HG02588 (cell line): ENCODE data around the gene MROH8.
A peak's percentile ranks its signal among the peaks of the same experiment; 100 is the strongest.

Experiments used
- ATAC-seq: cut with Tn5 transposase; IDR thresholded peaks from one replicate; pipeline ENCODE4 v1.9.1; 2021; ENCODE audit warnings: mild to moderate bottlenecking, moderate library complexity; ENCODE audit not compliant: unreplicated experiment

The MROH8 gene

DNA sequence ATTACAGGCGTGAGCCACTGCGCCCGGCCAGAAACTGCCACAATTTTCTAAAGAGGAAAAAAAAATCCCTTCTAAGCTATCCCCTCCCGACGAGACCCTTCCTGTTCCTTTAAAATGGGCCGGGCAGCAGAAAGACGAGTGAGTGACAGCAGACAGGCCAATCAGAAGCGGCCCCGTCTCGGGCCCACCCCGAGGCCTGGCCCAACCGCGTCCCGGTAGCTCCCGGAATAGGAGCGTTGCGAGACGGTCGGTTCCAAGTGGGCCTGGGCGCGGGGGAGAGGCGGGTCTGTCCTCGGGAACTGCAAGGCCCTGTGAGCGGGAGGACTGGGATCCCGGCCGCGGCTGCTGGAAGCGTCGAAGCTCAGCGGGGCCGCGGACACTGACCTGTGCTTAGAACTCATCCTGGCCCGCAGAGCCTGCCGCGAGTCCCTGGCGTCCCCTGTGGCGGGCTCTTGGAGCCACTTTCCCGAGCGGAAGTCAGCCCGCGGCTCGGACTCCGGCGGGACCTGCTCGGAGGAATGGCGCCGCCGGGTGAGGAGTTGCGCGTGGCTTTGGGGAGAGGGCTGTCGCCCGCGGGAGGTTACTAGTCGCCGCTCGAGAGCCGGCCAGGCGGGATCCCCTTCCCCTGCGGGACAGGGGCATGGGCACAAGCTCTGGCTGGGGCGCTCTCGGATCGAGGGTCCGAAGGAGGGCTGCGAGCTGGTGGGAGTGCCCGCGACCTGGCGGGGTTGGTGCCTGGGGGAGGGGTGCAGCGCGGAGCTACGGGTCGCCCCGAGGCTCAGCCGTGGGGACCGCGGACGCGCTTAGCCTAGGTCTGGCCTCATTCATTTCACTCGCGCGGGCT, at the start of gene MROH8, which contains the start of gene RPN2:
Gene MROH8 (minus strand): TSS at position 710 of the 844 bp plus-strand sequence.
Gene RPN2 (plus strand): TSS at position 492 of the 844 bp plus-strand sequence. CDS start 27 bp downstream, at position 519.
- ATAC-seq, result peak; percentile 93

- ATAC-seq, result no peak
Observed at GRCh38 chr20:37228656-37229055, 49.3 kb upstream of the MROH8 start.

- no peak for ATAC-seq
Observed at GRCh38 chr20:37228082-37228481, 48.7 kb upstream of the MROH8 start.

DNA sequence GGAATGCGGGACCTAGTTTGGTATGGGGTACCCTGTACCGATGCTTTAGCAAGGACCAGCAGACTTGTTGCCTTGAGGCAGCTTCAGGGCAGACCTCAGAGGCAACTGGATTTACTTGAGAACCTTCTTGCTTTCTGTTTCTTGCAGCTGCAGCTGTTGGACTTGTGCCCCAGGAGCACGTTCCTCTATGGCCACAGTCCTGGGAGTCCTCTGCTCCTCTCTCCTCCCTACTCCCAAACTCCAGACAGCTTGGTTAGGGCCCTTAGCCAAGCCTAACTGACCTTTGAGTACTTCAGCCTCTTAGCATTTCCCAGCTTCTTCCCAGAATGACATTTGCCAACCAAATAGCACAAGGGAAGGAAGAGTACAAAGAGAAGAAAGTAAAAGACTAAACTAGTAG, 47.5 kb upstream of the MROH8 start:
- no peak for ATAC-seq

DNA sequence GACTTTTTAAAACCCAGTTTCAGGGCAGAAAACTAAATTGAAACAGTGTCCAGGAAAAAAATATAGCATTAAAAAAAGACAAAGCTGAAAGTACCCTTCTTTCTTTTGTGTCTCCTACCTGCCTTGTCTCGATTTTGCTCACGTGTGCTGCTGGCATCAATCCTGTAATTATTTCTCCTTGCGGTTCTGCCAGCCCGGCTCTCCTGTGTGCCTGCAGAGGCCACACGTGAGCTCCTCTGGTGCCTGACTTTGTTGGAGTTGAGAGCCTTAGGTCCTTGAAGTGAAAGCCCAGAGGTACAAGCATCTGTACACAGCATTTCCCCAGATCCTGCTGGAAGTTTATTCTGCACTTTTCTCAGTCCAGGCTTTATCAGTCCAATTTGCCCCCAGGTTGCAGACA, 45.8 kb upstream of the MROH8 start:
- no peak for ATAC-seq

GRCh38 chr20:37223053-37223452, 43.7 kb upstream of the MROH8 start:
- no peak for ATAC-seq

- ATAC-seq, result no peak
Observed at GRCh38 chr20:37222086-37222485, 42.7 kb upstream of the MROH8 start.

GRCh38 chr20:37220731-37221130, 41.4 kb upstream of the MROH8 start:
- ATAC-seq, result no peak

DNA sequence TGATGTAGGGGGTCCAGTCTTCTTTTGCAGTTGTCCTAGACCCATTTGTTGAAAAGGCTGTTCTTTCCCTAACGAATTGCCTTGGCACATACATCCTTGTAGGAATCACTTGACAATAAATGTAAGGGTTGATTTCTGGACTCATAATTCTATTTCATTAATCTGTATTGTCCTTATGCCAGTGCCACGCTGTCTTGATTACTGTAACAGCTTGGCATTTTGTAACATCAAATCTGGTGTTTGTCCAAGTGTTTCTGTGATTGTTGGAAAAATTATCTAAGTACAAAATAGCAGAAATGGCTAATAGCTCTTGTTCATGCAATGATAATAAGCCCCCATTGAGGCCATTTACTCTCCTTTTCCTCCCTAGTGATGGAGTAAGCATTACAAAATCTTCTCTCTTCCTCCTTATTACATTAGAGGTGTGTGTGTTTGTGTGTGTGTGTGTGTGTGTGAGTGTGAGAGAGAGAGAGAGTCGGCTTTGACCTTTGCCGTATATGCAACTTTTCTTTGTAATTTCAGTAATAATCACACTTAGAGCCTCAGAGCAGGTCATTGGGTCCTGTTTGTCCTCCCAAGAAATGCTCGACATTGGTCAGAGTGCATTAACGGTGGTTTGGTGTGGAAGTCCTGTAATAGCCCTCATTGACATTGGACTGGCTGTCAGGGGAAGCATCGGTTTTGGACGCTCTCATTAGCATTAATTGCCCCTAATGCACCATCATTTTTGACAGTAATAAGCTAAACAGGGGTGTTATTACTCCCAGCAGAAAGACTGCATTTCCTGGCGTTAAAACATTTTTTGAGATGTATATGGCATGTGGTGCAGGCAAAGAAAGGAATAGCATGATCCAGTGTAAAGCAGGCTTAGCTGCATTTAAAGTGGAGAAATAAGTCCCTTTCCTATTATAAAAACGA, 40.7 kb upstream of the MROH8 start:
- no peak for ATAC-seq

DNA sequence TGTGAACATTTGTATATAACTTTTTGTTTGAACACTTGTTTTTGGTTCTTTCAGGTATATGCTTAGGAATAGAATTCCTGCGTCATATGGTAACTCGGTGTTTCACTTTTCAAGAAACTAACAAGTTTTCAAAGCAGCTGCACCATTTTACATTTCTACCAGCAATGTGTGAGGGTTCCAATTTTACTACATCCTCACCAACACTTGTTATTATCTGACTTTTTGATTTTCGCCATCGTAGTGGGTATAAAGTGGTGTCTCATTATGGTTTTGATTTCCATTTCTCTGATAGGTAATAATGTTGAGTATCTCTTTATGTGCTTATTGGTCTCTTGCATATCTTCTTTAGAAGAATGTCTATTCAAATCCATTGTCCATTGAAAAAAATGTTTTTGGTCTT, 39.6 kb upstream of the MROH8 start:
- ATAC-seq, result no peak

DNA sequence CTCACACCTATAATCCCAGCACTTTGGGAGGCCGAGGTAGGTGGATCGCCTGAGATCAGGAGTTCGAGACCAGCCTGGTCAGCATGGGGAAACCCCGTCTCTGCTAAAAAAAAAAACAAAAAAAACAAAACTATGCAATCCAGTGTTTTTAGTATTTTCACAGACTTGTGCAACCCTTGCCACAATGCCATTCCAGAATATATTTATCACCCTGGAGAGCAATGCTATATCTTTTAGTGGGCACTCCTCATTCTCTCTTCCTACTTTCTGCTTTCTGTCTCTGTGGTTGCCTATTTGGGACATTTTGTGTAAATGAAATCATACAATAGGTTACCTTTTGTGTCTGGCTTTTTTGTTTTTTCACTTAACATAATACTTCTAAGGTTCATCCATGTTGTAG, 39.1 kb upstream of the MROH8 start:
- no peak for ATAC-seq

DNA sequence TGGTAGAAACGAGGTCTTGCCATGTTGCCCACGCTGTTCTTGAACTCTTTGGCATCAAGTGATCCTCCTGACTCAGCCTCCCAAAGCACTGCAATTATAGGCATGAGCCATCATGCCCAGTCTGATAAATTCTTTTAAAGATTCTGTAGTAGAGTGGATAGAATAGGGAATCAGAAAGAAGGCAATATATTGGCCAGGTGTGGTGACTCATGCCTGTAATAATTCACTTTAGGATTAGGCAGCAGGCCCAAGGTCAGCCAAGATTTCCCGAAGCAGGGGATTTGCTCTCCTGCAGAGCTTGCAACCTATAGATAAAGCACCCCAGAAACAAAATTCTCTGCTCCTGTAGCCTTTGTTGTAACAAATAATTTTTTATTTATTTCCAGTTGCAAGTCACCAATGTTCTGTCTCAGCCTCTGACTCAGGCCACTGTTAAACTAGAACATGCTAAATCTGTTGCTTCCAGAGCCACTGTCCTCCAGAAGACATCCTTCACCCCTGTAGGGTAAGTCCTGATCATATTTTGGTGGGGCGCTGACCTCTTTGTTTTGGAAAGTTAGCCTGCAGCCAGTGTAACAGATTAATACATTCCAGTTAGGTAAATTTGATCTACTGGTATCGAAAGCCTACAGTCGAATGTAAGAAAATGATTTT, 30.4 kb upstream of the MROH8 start:
- ATAC-seq, result no peak

GRCh38 chr20:37209193-37209592, 29.8 kb upstream of the MROH8 start:
- ATAC-seq, result no peak

- no peak for ATAC-seq
Observed at GRCh38 chr20:37207171-37207570, 27.8 kb upstream of the MROH8 start.

DNA sequence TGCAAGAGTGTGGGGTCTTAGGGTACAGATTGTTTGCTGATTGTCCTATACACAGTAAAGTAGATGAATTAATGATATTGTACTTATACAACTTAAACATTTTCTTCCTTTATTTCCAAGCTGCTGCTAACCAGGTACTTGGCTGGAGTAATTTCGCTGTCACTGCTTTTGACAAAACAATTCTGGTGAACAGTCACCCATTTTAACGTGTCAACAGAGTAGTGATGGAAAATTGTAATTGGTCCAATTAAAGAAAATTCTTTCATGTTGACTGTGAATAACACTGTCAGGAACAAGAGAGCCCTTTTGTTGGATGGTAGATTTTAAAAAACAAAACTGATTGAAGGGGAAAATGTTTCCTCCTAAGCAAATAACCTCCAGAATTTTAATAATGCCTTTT, 26.4 kb upstream of the MROH8 start:
- no peak for ATAC-seq

- ATAC-seq, result no peak
Observed at GRCh38 chr20:37205130-37205529, 25.8 kb upstream of the MROH8 start.

DNA sequence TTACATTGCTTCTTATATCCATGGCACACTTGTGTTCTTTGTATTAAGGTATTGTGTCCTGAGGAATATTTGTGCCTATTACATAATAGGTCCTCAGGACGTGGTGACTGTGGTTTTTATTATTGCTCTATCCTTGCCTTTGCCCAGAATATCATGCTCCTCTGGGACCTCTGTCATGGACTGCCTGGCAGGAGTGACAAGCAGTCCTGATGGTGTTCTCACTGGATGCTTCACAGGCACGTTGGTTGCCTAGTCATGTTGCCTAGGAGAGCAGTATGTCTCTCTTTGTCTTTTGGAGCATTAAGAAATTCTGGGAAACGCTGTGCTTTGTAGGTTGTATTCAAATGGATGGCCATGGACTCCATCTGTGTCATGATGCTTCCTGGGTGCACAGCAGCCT, 24.7 kb upstream of the MROH8 start:
- no peak for ATAC-seq

DNA sequence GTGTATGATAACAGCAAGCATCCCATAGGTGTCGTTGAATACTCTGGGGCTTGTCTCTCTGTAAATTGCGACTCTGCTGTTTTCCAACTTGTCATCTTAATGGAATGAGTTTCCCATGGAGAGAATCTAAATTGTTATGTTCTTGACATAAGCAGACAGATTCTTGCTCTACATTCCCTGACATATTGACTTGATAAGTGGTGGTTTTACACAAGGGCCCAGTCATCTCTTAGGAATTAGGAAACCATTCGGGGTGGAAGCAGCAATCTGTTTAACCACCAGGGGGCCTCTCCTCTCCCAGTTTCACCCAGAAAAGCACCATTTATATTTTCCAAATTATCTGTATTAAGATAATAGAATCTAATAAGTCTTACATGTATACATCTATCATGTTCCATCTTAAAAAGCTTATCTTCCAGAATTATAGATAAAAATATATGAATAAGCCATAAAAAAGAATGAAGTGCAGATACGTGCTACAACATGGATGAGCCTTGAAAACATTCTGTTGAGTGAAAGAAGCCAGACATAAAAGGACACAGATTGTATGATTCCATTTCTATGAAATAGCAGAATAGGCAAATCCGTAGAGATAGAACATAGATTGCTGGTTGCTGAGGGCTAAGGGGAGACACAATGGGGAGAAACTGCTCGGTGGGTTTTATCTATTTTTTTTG, 23.1 kb upstream of the MROH8 start:
- ATAC-seq, result no peak

DNA sequence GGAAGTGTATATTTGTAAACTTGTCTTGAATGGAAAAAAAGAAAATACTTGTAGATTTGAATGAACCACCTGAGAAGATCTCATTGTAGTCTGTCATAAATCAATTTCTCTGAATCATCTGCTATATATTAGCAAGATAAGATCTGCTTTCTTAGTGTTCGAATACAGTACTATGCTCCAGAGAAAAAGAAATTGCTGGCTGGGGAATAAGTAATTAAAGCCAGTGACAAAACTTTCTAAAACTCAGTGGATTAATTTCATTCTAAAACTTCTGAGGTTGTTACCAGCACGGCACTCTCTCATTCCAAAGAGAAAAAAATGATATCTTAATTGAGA, 22.4 kb upstream of the MROH8 start:
- no peak for ATAC-seq

DNA sequence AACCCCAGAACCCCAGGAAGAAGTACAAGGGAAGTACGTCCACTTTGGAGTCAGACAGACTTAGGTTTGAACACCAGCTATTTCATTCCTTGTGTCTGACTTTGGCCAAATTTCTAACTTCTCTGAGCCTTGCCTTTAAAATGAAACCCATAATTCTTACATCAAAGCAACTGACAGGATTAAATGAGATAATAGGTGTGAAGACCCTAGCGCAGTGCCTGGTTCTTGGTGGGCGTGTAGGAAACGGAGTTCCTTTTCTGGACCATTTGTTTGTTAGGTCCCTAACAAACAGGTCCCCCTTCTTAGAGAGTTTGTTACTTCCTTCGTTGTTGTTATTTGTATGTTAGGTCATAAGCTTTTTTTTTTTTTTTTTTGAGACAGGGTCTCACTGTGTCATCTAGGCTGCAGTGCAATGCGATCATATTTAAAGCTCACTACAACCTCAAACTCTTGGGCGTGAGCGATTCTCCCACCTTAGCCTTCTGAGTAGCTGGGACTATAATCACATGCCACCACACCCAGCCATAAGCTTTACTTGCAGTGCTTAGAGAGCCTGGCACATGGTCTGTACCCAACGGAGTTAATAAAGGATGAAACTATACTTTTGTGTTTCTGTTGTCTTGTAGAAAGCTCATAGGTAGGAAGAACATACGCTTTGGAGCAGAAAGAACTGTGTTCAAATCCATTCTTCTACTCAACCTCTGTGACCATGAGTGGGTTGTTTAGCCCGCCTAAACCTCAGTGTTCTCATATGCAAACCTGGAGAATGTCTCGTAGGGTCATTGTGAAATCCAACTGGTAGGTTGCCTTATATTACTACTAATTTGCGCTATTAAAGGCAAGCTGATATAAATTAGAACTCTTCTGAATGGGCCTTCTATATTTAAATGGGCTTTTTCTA, 21.8 kb upstream of the MROH8 start:
- no peak for ATAC-seq
